Breast epithelium (tissue), 4 donors: ENCODE results near the gene STOML1. TPM values are rescaled to one million over a fixed set of nuclear protein-coding genes. Genes with fewer than 3 reads are reported as not detected.

Source experiments
- DNase-seq, 2 donors: peaks; one replicate each; pipeline ENCODE4 v3.0.0-alpha.2; 2019; ENCODE audit warnings: low spot score in 2 of 2
- H3K27ac ChIP-seq, 2 donors: fragments of 200-600 bp; sonication (generic) in 1 of 2; one replicate each; pipeline ENCODE4 v1.5.1; 2016 to 2019; ENCODE audit warnings: mild to moderate bottlenecking in 1 of 2
- H3K27me3 ChIP-seq, 2 donors: fragments of 200-600 bp; sonication (generic) in 1 of 2; one replicate each; pipeline versions ENCODE4 v1.5.1 to v1.6.0; 2017 to 2019; ENCODE audit warnings: control low read depth in 1 of 2, mild to moderate bottlenecking in 1 of 2
- H3K36me3 ChIP-seq: fragments of 200-600 bp; one replicate; pipeline ENCODE4 v1.5.1; 2019
- H3K4me1 ChIP-seq, 2 donors: fragments of 200-600 bp; sonication (generic); one replicate each; pipeline ENCODE4 v1.5.1; 2016 to 2019; ENCODE audit warnings: control low read depth in 1 of 2
- H3K4me3 ChIP-seq, 3 donors: fragments of 200-600 bp; sonication (generic); 1 replicate in 2 of 3; 2 replicates in 1 of 3; pipeline ENCODE4 v1.5.1; 2016 to 2019; ENCODE audit warnings: mild to moderate bottlenecking in 3 of 3, moderate library complexity in 2 of 3
- H3K9me3 ChIP-seq, 2 donors: fragments of 200-600 bp; sonication (generic) in 1 of 2; one replicate each; pipeline ENCODE4 v1.5.1; 2016 to 2019; ENCODE audit warnings: control low read depth in 1 of 2
- POLR2A ChIP-seq: fragments of 450-650 bp; IDR thresholded peaks from one replicate; pipeline ENCODE4 v1.6.1; 2016; ENCODE audit warnings: antibody characterized with exemption, mild to moderate bottlenecking, moderate library complexity
- POLR2AphosphoS5 ChIP-seq, 3 donors: sonication (generic); formaldehyde crosslinking; IDR thresholded peaks; one replicate each; pipeline ENCODE4 v1.6.1; 2017; ENCODE audit warnings: antibody characterized with exemption in 3 of 3
- intact Hi-C: fragments of 100-400 bp; cut with DNase I; formaldehyde crosslinking; loops from one replicate; pipeline ENCODE4 v1.15.1; 2023; ENCODE audit warnings: low total_unique reads
- total RNA-seq, 3 donors: library from RNA; depleted of rRNA; stranded (reverse); fragments of >200 nt; gene quantifications; one replicate each; pipeline ENCODE4 v1.1.0, GENCODE V29; 2016
- TF ChIP-seq, protein P1 (sequence below), 3 donors: fragments of 450-650 bp; IDR thresholded peaks; one replicate each; pipeline ENCODE4 v1.5.1; 2016 to 2017; ENCODE audit warnings: antibody characterized with exemption in 3 of 3, mild to moderate bottlenecking in 3 of 3, moderate library complexity in 3 of 3

Gene STOML1
- total RNA-seq, 3 donors from 2014 or later = 8.5 to 10.7 (median 9.7) TPM

GRCh38 chr15:74034206-74034755 is 42.2 kb upstream of the STOML1 start:
- Histone ChIP-seq H3K27me3 (no peaks in the 10 kb centered on the region), H3K9me3 (no peaks in the 10 kb centered on the region), H3K4me3 (no peak overlapping the region), H3K27ac (no peak overlapping the region), H3K36me3 (peaks cover 6% of the 10 kb centered on the region), H3K4me1 (no peaks in the 10 kb centered on the region)
- DNase-seq = no peak
- intact Hi-C loops = no loop called here
- TF ChIP-seq POLR2AphosphoS5 (IDR thresholded peaks at IDR 0.05) (no peak), POLR2A (no peak)
- TF ChIP-seq, protein P1, sequence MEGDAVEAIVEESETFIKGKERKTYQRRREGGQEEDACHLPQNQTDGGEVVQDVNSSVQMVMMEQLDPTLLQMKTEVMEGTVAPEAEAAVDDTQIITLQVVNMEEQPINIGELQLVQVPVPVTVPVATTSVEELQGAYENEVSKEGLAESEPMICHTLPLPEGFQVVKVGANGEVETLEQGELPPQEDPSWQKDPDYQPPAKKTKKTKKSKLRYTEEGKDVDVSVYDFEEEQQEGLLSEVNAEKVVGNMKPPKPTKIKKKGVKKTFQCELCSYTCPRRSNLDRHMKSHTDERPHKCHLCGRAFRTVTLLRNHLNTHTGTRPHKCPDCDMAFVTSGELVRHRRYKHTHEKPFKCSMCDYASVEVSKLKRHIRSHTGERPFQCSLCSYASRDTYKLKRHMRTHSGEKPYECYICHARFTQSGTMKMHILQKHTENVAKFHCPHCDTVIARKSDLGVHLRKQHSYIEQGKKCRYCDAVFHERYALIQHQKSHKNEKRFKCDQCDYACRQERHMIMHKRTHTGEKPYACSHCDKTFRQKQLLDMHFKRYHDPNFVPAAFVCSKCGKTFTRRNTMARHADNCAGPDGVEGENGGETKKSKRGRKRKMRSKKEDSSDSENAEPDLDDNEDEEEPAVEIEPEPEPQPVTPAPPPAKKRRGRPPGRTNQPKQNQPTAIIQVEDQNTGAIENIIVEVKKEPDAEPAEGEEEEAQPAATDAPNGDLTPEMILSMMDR (IDR thresholded peaks at IDR 0.05) = no peak

DNA sequence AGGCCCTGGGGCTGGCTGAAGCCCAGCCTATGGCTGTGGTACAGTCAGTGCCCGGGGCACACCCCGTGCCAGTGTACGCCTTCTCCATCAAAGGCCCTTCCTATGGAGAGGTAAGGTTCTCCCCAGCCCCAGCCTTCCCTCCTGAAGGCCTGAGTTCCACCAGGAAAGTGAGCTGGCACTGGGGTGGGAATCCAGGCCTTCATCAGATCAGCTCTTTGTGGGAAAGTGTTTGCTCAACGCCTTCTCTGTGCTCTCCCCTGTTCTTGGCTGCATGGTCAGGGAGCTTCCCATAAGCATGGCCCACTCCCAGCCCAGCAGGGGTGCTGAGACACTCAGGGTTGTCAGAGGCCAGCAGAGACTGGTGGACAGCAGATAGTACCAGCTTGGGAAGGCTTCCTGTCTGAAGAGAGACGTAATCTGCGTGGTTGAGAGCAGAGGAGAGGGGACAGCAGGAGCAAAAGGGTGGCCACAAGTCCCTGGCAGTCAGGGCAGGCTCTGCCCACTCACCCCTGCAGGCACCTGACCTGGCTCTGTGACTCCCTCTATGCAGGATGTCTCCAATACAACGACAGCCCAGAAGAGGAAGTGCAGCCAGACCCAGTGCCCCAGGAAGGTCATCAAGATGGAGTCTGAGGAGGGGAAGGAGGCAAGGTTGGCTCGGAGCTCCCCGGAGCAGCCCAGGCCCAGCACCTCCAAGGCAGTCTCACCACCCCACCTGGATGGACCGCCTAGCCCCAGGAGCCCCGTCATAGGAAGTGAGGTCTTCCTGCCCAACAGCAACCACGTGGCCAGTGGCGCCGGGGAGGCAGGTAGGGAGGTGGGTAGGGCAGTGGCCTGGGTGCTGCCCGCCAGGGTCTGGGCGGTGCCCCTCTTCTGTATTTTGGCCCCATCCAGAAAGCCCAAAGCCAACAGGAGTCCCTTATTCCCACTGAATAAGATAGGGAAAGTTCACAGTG is 40.8 kb upstream of the STOML1 start:
- Histone ChIP-seq H3K4me3 (no peak overlapping the region), H3K27ac (peak overlapping the region in 1 of 2 donors; percentile 43), H3K9me3 (no peaks in the 10 kb centered on the region), H3K36me3 (peaks cover 6% of the 10 kb centered on the region), H3K27me3 (no peaks in the 10 kb centered on the region), H3K4me1 (no peaks in the 10 kb centered on the region)
- no peak for DNase-seq
- intact Hi-C loops = no loop called here
- TF ChIP-seq POLR2AphosphoS5 (IDR thresholded peaks at IDR 0.05) (no peak), POLR2A (no peak)
- TF ChIP-seq, protein P1 (IDR thresholded peaks at IDR 0.05) = no peak

GRCh38 chr15:74032046-74032445 is 40.0 kb upstream of the STOML1 start:
- no peak overlapping the region for H3K4me3 ChIP-seq
- intact Hi-C loops = no loop called here
- H3K36me3 ChIP-seq = peaks cover 6% of the 10 kb centered on the region
- no peaks in the 10 kb centered on the region for H3K27me3 ChIP-seq
- no peaks in the 10 kb centered on the region for H3K9me3 ChIP-seq
- H3K27ac ChIP-seq = no peak overlapping the region
- no peak for TF ChIP-seq POLR2AphosphoS5 (IDR thresholded peaks at IDR 0.05)
- TF ChIP-seq, protein P1 (IDR thresholded peaks at IDR 0.05) = no peak
- no peak for TF ChIP-seq POLR2A
- no peaks in the 10 kb centered on the region for H3K4me1 ChIP-seq
- DNase-seq = peak in 1 of 2 donors; percentile 19

DNA sequence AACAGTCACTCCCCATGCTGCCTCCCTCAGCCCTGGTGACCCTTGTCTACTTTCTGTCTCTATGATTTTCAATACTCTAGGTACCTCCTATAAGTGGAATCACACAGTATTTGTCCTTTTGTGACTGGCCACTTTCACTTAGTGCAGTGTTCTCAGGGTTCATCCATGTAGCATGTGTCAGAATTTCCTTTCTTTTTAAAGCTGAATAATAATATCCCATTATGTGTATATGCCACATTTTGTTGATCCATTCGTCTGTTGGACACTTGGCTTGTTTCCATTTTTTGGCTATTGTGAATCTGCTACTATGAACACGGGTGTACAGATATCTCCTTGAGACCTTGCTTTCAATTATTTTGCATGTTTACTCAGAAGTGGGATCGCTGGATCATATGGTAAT is 36.6 kb upstream of the STOML1 start:
- H3K9me3 ChIP-seq = no peaks in the 10 kb centered on the region
- TF ChIP-seq, protein P1 (IDR thresholded peaks at IDR 0.05) = no peak
- TF ChIP-seq POLR2AphosphoS5 (IDR thresholded peaks at IDR 0.05) (no peak), POLR2A (no peak)
- intact Hi-C loops = no loop called here
- H3K36me3 ChIP-seq = no peaks in the 10 kb centered on the region
- H3K27ac ChIP-seq = no peak overlapping the region
- no peak overlapping the region for H3K4me3 ChIP-seq
- DNase-seq = no peak
- no peaks in the 10 kb centered on the region for H3K27me3 ChIP-seq
- no peaks in the 10 kb centered on the region for H3K4me1 ChIP-seq

DNA sequence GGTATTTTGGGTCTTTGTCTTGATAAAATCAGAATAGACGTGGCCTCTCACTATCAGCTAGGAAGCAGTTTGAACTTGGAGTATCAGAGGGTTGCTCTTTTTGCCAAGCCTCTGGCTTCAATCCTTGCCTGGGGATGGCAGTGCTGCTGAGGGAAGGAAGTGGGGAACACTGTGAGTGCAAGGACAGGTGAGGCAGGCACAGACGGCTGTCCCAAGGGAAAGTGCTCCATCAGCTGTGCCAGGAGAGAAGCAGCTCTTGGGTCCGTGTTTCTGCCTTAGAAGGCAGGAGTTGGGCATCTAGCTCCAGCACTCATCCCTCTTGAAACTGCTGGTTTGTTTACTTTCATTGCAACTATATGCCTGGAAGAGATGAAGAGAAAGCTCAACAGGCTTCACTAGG is 35.6 kb upstream of the STOML1 start:
- TF ChIP-seq POLR2A = no peak
- TF ChIP-seq, protein P1 (IDR thresholded peaks at IDR 0.05) = no peak
- no peak overlapping the region for H3K27ac ChIP-seq
- intact Hi-C loops = no loop called here
- peaks cover 7% of the 10 kb centered on the region for H3K36me3 ChIP-seq
- no peak for DNase-seq
- no peak overlapping the region for H3K4me3 ChIP-seq
- H3K4me1 ChIP-seq = no peaks in the 10 kb centered on the region
- H3K9me3 ChIP-seq = no peaks in the 10 kb centered on the region
- H3K27me3 ChIP-seq = no peaks in the 10 kb centered on the region
